Glutamatergic neuron (in vitro differentiated cells): ENCODE measurements around the gene AK9. TPM values are rescaled to one million over a fixed set of nuclear protein-coding genes. Genes with fewer than 3 reads are reported as not detected.
"Not testable (repeated sequence)": the region's sequence is repeated elsewhere in the genome, so short reads cannot be mapped to it uniquely, and the experiment has no call there.

ENCODE experiments used
- DNase-seq: peaks from one replicate; pipeline ENCODE4 v3.0.0; 2022
- H3K27ac Mint-ChIP-seq: one replicate; pipeline ENCODE4 v1.8.0; 2020; ENCODE audit warnings: mild to moderate bottlenecking, mixed read lengths, inconsistent platforms; ENCODE audit not compliant: unreplicated experiment
- H3K27me3 Mint-ChIP-seq: one replicate; pipeline ENCODE4 v1.8.0; 2020; ENCODE audit warnings: mild to moderate bottlenecking, moderate library complexity, mixed read lengths, inconsistent platforms; ENCODE audit not compliant: unreplicated experiment
- H3K36me3 Mint-ChIP-seq: one replicate; pipeline ENCODE4 v1.8.0; 2020; ENCODE audit warnings: mild to moderate bottlenecking, mixed read lengths, inconsistent platforms; ENCODE audit not compliant: unreplicated experiment
- H3K4me1 Mint-ChIP-seq: one replicate; pipeline ENCODE4 v1.8.0; 2020; ENCODE audit warnings: mild to moderate bottlenecking, low read depth, mixed read lengths, inconsistent platforms; ENCODE audit not compliant: unreplicated experiment
- H3K4me3 Mint-ChIP-seq: one replicate; pipeline ENCODE4 v1.8.0; 2020; ENCODE audit warnings: mild to moderate bottlenecking, mixed read lengths, inconsistent platforms; ENCODE audit not compliant: unreplicated experiment
- H3K9me3 Mint-ChIP-seq: one replicate; pipeline ENCODE4 v1.8.0; 2020; ENCODE audit warnings: mild to moderate bottlenecking, moderate library complexity, mixed read lengths, inconsistent platforms; ENCODE audit not compliant: unreplicated experiment
- CTCF ChIP-seq: fragments of 200-600 bp; sonication (generic); IDR thresholded peaks from one replicate; pipeline ENCODE4 v1.5.0; 2021; ENCODE audit not compliant: partially characterized antibody, unreplicated experiment
- total RNA-seq: library from RNA; stranded (reverse); fragmentation: NEBNext Ultra II Directional; extraction: Animal tissue kit (Norgen Biotek cat#: 25700); gene quantifications from one replicate; pipeline ENCODE4 v1.2.1, GENCODE V29; 2021; ENCODE audit not compliant: unreplicated experiment

The AK9 gene
- total RNA-seq, 1 donor from 2014 or later, result 8.1 TPM

- Mint-ChIP-seq H3K27me3 (no peaks in the 10 kb centered on the region), H3K36me3 (no peaks in the 10 kb centered on the region), H3K9me3 (no peaks in the 10 kb centered on the region), H3K4me1 (peaks cover 3% of the 10 kb centered on the region), H3K4me3 (no peak overlapping the region), H3K27ac (no peak overlapping the region)
- no peak for DNase-seq
- TF ChIP-seq CTCF, result no peak
Measured at GRCh38 chr6:109461733-109462526, 229.1 kb downstream of the AK9 start.

- not testable (repeated sequence) for DNase-seq, H3K4me3 Mint-ChIP-seq, H3K9me3 Mint-ChIP-seq, H3K27ac Mint-ChIP-seq, H3K27me3 Mint-ChIP-seq, H3K4me1 Mint-ChIP-seq, H3K36me3 Mint-ChIP-seq
Measured at GRCh38 chr6:109461205-109461604, 229.8 kb downstream of the AK9 start.

- peaks cover 6% of the 10 kb centered on the region for H3K9me3 Mint-ChIP-seq
- H3K4me1 Mint-ChIP-seq, result peaks cover 3% of the 10 kb centered on the region
- H3K27ac Mint-ChIP-seq, result no peak overlapping the region
- no peak for TF ChIP-seq CTCF
- no peaks in the 10 kb centered on the region for H3K36me3 Mint-ChIP-seq
- DNase-seq, result no peak
- H3K27me3 Mint-ChIP-seq, result peaks cover under 1% of the 10 kb centered on the region
- H3K4me3 Mint-ChIP-seq, result no peak overlapping the region
Measured at GRCh38 chr6:109460161-109460829, 230.7 kb downstream of the AK9 start.

GRCh38 chr6:109458774-109459531 lies 232.0 kb downstream of the AK9 start:
- DNase-seq, result no peak
- H3K27me3 Mint-ChIP-seq, result peaks cover 11% of the 10 kb centered on the region
- peaks cover 13% of the 10 kb centered on the region for H3K9me3 Mint-ChIP-seq
- H3K4me1 Mint-ChIP-seq, result peaks cover 5% of the 10 kb centered on the region
- no peak for TF ChIP-seq CTCF
- no peak overlapping the region for H3K4me3 Mint-ChIP-seq
- H3K36me3 Mint-ChIP-seq, result no peaks in the 10 kb centered on the region
- no peak overlapping the region for H3K27ac Mint-ChIP-seq

GRCh38 chr6:109457562-109457996 lies 233.4 kb downstream of the AK9 start:
- H3K27ac Mint-ChIP-seq, result no peak overlapping the region
- H3K36me3 Mint-ChIP-seq, result no peaks in the 10 kb centered on the region
- peaks cover 13% of the 10 kb centered on the region for H3K27me3 Mint-ChIP-seq
- H3K9me3 Mint-ChIP-seq, result peaks cover 20% of the 10 kb centered on the region
- H3K4me1 Mint-ChIP-seq, result peaks cover 13% of the 10 kb centered on the region
- peak overlapping the region; percentile 92 for H3K4me3 Mint-ChIP-seq
- DNase-seq, result no peak
- no peak for TF ChIP-seq CTCF
